ENCODE measurements around the gene AHNAK. TPM values are rescaled to one million over a fixed set of nuclear protein-coding genes. Genes with fewer than 3 reads are reported as not detected.

Gene AHNAK
- total RNA-seq, 1 donor from 2014 or later = 432 TPM

DNA sequence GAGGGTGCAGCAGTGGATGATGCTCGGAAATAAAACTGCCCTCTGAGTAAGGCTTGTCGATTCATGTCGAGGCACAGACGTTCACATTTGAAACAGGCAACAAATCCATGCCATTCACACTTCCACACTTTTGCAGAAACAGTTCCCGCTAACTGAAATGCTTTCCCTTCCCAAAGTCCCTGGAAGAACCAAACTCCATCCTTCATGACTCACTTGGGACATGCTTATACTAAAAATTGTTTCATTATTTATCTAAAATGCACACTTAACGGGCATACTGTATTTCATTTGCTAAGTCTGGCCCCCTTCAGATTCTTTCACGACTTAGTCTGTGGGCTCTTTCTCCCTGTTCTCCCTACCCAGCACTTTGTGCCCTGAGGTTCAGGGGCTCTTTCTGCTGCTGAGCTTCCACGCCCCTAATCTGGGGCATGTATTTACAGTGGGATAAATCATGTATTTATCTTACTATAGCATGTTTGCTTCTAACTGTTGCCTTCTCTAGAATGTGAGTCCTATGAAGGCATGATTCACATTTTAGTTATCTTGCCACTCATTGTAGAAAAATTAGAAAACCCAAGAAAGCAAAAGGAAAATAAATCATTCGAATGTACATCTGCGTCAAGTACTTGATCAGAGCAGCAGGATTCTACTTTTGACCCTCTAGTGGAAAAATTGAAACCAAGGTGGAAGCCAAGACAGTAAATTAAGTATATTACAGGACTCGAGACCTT is 115.3 kb downstream of the AHNAK start:
- Histone ChIP-seq H3K9me3 (ENCODE audit: control insufficient read depth in 3 of 3, low read length in 3 of 3) (no peaks in the 10 kb centered on the region), H3K9ac (ENCODE audit: low read depth in 1 of 3, low read length in 3 of 3) (no peak overlapping the region), H3K27ac (ENCODE audit: low read depth, low read length) (no peak overlapping the region), H3K27me3 (ENCODE audit: control insufficient read depth in 3 of 3, insufficient read depth in 3 of 3, low read length in 3 of 3) (no peaks in the 10 kb centered on the region), H3K36me3 (ENCODE audit: control insufficient read depth in 3 of 3, insufficient read depth in 3 of 3, low read length in 3 of 3) (no peaks in the 10 kb centered on the region), H3K4me1 (ENCODE audit: control insufficient read depth in 3 of 3, insufficient read depth in 3 of 3, low read length in 3 of 3) (peaks cover 4 to 10% (median 6%) of the 10 kb centered on the region in 3 donors), H3K4me3 (ENCODE audit: low read length in 3 of 3) (no peak overlapping the region)

GRCh38 chr11:62430425-62430824 is 116.2 kb downstream of the AHNAK start:
- H3K4me3 ChIP-seq (ENCODE audit: low read length in 3 of 3) = no peak overlapping the region
- no peaks in the 10 kb centered on the region for H3K9me3 ChIP-seq (ENCODE audit: control insufficient read depth in 3 of 3, low read length in 3 of 3)
- H3K27me3 ChIP-seq (ENCODE audit: control insufficient read depth in 3 of 3, insufficient read depth in 3 of 3, low read length in 3 of 3) = no peaks in the 10 kb centered on the region
- peak overlapping the region; percentile 2 for H3K27ac ChIP-seq (ENCODE audit: low read depth, low read length)
- H3K4me1 ChIP-seq (ENCODE audit: control insufficient read depth in 3 of 3, insufficient read depth in 3 of 3, low read length in 3 of 3) = peaks cover 4 to 12% (median 6%) of the 10 kb centered on the region in 3 donors
- H3K36me3 ChIP-seq (ENCODE audit: control insufficient read depth in 3 of 3, insufficient read depth in 3 of 3, low read length in 3 of 3) = no peaks in the 10 kb centered on the region
- H3K9ac ChIP-seq (ENCODE audit: low read depth in 1 of 3, low read length in 3 of 3) = no peak overlapping the region

DNA sequence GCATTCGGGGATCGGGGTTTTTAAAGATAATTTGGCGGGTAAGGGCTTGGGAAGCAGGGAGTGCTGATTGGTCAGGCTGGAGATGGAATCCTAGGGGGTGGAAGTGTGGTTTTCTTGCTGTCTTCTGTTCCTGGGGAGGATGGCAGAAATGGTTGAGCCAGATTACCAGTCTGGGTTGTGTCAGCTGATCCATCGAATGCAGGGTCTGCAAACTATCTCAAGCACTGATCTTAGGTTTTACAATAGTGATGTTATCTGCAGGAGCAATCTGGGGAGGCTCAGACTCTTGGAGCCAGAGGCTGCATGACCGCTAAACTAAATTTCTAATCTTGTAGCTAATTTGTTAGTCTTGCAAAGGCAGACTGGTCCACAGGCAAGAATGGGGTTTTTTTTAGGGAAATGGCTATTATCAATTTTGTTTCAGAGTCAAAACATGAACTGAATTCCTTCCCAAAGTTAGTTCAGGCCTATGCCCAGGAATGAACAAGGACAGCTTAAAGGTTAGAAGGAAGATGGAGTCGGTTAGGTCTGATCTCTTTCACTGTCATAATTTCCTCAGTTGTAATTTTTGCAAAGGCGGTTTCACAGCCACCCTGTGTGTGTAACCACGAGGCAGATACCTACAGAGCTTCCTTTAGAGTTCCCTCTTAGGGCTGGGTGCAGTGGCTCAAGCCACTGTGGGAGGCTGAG is 117.6 kb downstream of the AHNAK start:
- peaks cover 6 to 11% (median 6%) of the 10 kb centered on the region in 3 donors for H3K4me1 ChIP-seq (ENCODE audit: control insufficient read depth in 3 of 3, insufficient read depth in 3 of 3, low read length in 3 of 3)

DNA sequence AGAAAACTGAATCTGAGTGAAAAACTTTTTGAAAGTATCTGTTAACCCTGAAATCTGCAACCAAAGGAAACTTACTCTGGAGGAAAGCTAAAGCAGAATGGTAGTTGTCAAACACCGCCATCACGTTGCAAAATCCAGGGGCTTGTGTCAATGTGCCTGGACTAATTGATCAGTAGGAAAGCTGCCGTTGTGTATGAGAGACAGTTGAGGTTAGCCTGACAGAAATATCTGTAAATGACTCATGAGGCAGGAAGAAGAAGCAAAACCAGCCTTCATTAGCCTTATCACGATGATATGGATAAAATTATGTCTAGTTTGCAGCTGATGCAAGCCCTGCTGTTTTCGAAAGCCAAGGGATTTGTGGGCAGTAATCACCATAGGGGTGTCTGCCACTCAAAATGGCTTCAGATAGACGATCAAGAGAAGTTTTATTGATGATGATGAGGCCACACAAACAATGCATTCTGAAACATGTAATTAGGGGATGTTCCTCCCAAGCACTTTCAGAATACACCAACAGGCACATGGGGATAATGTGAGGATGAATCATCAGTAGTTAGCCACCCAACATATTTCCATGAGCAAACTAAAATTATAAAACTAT is 118.9 kb downstream of the AHNAK start:
- Histone ChIP-seq H3K9me3 (ENCODE audit: control insufficient read depth in 3 of 3, low read length in 3 of 3) (no peaks in the 10 kb centered on the region), H3K27ac (ENCODE audit: low read depth, low read length) (no peak overlapping the region), H3K27me3 (ENCODE audit: control insufficient read depth in 3 of 3, insufficient read depth in 3 of 3, low read length in 3 of 3) (no peaks in the 10 kb centered on the region), H3K4me3 (ENCODE audit: low read length in 3 of 3) (no peak overlapping the region), H3K36me3 (ENCODE audit: control insufficient read depth in 3 of 3, insufficient read depth in 3 of 3, low read length in 3 of 3) (no peaks in the 10 kb centered on the region), H3K4me1 (ENCODE audit: control insufficient read depth in 3 of 3, insufficient read depth in 3 of 3, low read length in 3 of 3) (peaks cover 6 to 11% (median 6%) of the 10 kb centered on the region in 3 donors), H3K9ac (ENCODE audit: low read depth in 1 of 3, low read length in 3 of 3) (no peak overlapping the region)

More for the DNA sequence above, 117.6 kb downstream of the AHNAK start:
- Histone ChIP-seq H3K27me3 (ENCODE audit: control insufficient read depth in 3 of 3, insufficient read depth in 3 of 3, low read length in 3 of 3) (no peaks in the 10 kb centered on the region), H3K27ac (ENCODE audit: low read depth, low read length) (no peak overlapping the region), H3K9me3 (ENCODE audit: control insufficient read depth in 3 of 3, low read length in 3 of 3) (no peaks in the 10 kb centered on the region), H3K9ac (ENCODE audit: low read depth in 1 of 3, low read length in 3 of 3) (no peak overlapping the region), H3K36me3 (ENCODE audit: control insufficient read depth in 3 of 3, insufficient read depth in 3 of 3, low read length in 3 of 3) (no peaks in the 10 kb centered on the region), H3K4me3 (ENCODE audit: low read length in 3 of 3) (no peak overlapping the region)

DNA sequence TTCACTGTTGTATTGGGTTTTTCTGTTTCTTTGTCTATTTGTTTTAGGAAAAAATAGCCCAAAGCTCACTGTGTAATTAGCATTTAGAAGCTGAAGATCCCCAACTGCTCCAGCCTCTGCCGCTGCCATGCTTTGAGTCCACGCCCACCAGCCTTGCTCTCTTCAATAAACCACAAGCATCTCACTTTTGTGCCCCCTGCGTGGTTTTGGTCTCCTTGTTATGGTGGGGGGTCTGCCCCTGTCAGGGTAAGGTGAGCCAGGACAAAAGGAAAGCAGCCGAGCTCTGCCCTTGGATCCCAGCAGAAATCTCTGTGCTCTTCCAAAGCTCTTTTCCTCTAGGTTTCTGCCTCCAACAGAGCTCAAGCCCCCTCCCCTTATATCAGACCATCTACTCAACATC is 123.6 kb downstream of the AHNAK start:
- Histone ChIP-seq H3K27ac (ENCODE audit: low read depth, low read length) (no peak overlapping the region), H3K27me3 (ENCODE audit: control insufficient read depth in 3 of 3, insufficient read depth in 3 of 3, low read length in 3 of 3) (no peaks in the 10 kb centered on the region), H3K36me3 (ENCODE audit: control insufficient read depth in 3 of 3, insufficient read depth in 3 of 3, low read length in 3 of 3) (no peaks in the 10 kb centered on the region), H3K4me1 (ENCODE audit: control insufficient read depth in 3 of 3, insufficient read depth in 3 of 3, low read length in 3 of 3) (peaks cover 11 to 19% (median 12%) of the 10 kb centered on the region in 3 donors), H3K4me3 (ENCODE audit: low read length in 3 of 3) (no peak overlapping the region), H3K9me3 (ENCODE audit: control insufficient read depth in 3 of 3, low read length in 3 of 3) (no peaks in the 10 kb centered on the region), H3K9ac (ENCODE audit: low read depth in 1 of 3, low read length in 3 of 3) (no peak overlapping the region)

DNA sequence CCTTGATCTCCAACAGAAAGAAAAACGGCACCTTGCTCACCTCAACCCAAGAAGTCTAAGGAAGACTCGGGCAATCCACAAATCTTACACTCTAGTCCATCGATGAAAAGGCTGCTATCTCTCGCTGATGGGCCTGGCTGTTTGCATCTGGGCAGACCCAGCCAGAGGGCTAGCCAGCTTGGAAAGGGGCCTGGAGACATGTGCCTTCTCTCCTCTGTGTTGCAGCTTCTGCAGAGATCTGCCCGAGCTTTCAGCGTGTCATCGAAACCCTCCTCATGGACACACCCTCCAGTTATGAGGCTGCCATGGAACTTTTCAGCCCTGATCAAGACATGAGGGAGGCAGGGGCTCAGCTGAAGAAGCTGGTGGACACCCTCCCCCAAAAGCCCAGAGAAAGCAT is 124.6 kb downstream of the AHNAK start:
- Histone ChIP-seq H3K9ac (ENCODE audit: low read depth in 1 of 3, low read length in 3 of 3) (no peak overlapping the region), H3K4me3 (ENCODE audit: low read length in 3 of 3) (no peak overlapping the region), H3K36me3 (ENCODE audit: control insufficient read depth in 3 of 3, insufficient read depth in 3 of 3, low read length in 3 of 3) (no peaks in the 10 kb centered on the region), H3K27me3 (ENCODE audit: control insufficient read depth in 3 of 3, insufficient read depth in 3 of 3, low read length in 3 of 3) (no peaks in the 10 kb centered on the region), H3K4me1 (ENCODE audit: control insufficient read depth in 3 of 3, insufficient read depth in 3 of 3, low read length in 3 of 3) (peaks cover 9 to 19% (median 11%) of the 10 kb centered on the region in 3 donors), H3K27ac (ENCODE audit: low read depth, low read length) (no peak overlapping the region), H3K9me3 (ENCODE audit: control insufficient read depth in 3 of 3, low read length in 3 of 3) (no peaks in the 10 kb centered on the region)

GRCh38 chr11:62420882-62421281 is 125.7 kb downstream of the AHNAK start:
- H3K9me3 ChIP-seq (ENCODE audit: control insufficient read depth in 3 of 3, low read length in 3 of 3) = no peaks in the 10 kb centered on the region
- no peak overlapping the region for H3K4me3 ChIP-seq (ENCODE audit: low read length in 3 of 3)
- H3K4me1 ChIP-seq (ENCODE audit: control insufficient read depth in 3 of 3, insufficient read depth in 3 of 3, low read length in 3 of 3) = peaks cover 9 to 12% (median 11%) of the 10 kb centered on the region in 3 donors
- no peak overlapping the region for H3K27ac ChIP-seq (ENCODE audit: low read depth, low read length)
- no peaks in the 10 kb centered on the region for H3K36me3 ChIP-seq (ENCODE audit: control insufficient read depth in 3 of 3, insufficient read depth in 3 of 3, low read length in 3 of 3)
- H3K27me3 ChIP-seq (ENCODE audit: control insufficient read depth in 3 of 3, insufficient read depth in 3 of 3, low read length in 3 of 3) = no peaks in the 10 kb centered on the region
- H3K9ac ChIP-seq (ENCODE audit: low read depth in 1 of 3, low read length in 3 of 3) = no peak overlapping the region

DNA sequence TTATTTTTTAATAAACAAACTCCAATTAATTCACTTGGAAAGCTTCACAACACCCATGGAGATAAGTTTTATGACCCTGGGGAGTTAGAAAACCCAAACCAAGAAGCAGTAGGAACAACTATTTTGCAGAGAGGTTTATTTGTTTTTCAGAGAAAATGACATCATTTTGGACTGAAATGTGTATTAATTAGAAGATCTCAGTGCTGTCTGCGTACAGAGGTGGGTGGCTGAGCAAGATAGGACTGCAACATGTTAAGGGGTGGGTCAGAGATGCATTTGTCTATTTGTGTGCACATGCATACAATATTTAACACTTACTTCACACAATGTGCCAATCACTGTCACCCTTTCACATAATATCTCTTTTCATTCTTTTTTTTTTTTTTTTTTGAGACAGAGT is 126.7 kb downstream of the AHNAK start:
- H3K27me3 ChIP-seq (ENCODE audit: control insufficient read depth in 3 of 3, insufficient read depth in 3 of 3, low read length in 3 of 3) = no peaks in the 10 kb centered on the region
- H3K4me3 ChIP-seq (ENCODE audit: low read length in 3 of 3) = no peak overlapping the region
- H3K9ac ChIP-seq (ENCODE audit: low read depth in 1 of 3, low read length in 3 of 3) = no peak overlapping the region

GRCh38 chr11:62419314-62419929 is 127.2 kb downstream of the AHNAK start:
- no peaks in the 10 kb centered on the region for H3K9me3 ChIP-seq (ENCODE audit: control insufficient read depth in 3 of 3, low read length in 3 of 3)
- H3K36me3 ChIP-seq (ENCODE audit: control insufficient read depth in 3 of 3, insufficient read depth in 3 of 3, low read length in 3 of 3) = no peaks in the 10 kb centered on the region
- peaks cover 8 to 9% (median 8%) of the 10 kb centered on the region in 3 donors for H3K4me1 ChIP-seq (ENCODE audit: control insufficient read depth in 3 of 3, insufficient read depth in 3 of 3, low read length in 3 of 3)
- H3K27ac ChIP-seq (ENCODE audit: low read depth, low read length) = peak overlapping the region; percentile 36
- H3K4me3 ChIP-seq (ENCODE audit: low read length in 3 of 3) = no peak overlapping the region
- no peaks in the 10 kb centered on the region for H3K27me3 ChIP-seq (ENCODE audit: control insufficient read depth in 3 of 3, insufficient read depth in 3 of 3, low read length in 3 of 3)
- H3K9ac ChIP-seq (ENCODE audit: low read depth in 1 of 3, low read length in 3 of 3) = no peak overlapping the region

More for the DNA sequence above, 126.7 kb downstream of the AHNAK start:
- Histone ChIP-seq H3K36me3 (ENCODE audit: control insufficient read depth in 3 of 3, insufficient read depth in 3 of 3, low read length in 3 of 3) (no peaks in the 10 kb centered on the region), H3K9me3 (ENCODE audit: control insufficient read depth in 3 of 3, low read length in 3 of 3) (no peaks in the 10 kb centered on the region), H3K27ac (ENCODE audit: low read depth, low read length) (no peak overlapping the region), H3K4me1 (ENCODE audit: control insufficient read depth in 3 of 3, insufficient read depth in 3 of 3, low read length in 3 of 3) (peaks cover 9 to 12% (median 11%) of the 10 kb centered on the region in 3 donors)
